ENCODE results near the gene S100A2.

DNA sequence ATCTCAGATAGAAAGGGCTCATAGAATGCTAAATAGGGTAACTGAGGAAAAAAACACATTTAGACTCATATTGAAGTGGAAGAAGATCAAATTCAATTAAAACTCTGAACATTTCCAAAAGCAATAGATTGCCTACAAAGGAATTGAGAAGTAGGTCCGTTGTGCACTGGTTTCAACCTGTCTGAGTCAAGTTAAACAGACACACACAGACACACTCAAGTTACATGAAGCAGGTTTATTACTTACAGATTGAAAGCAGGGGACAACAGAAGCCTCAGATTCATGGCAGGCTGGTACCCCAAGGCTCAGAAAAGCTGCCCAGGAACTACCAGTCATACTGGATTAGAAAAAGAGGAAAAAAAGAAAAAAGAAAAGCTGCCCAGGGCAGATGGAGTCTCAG, 20.7 kb upstream of the S100A2 start:
- TF ChIP-seq EZH2 (IDR thresholded peaks at IDR 0.05; ENCODE audit: low read depth) (no peak), CTCF (conservative IDR thresholded peaks at IDR 0.05) (no peak)

All from PC-9 (cell line).